Activated CD4-positive, alpha-beta memory T cell treated with anti-CD3 and anti-CD28 coated beads, Interleukin-2, amount 10 ng/mL, durations not matched to agents 7 days and 5 days (primary cell): Measurements from ENCODE around the gene PPP2R1A. TPM values are rescaled to one million over a fixed set of nuclear protein-coding genes. Genes with fewer than 3 reads are reported as not detected.
"Not testable (repeated sequence)": the region's sequence is repeated elsewhere in the genome, so short reads cannot be mapped to it uniquely, and the experiment has no call there.

Experiments used
- CTCF ChIA-PET: fragments of 350-600 bp; sonication (Branson Sonifier 250); formaldehyde crosslinking; loops from one replicate; lab custom pipeline; 2021; ENCODE audit warnings: antibody characterized with exemption, inconsistent platforms; lab: Charles Lee
- POLR2A ChIA-PET: fragments of 350-600 bp; sonication (Branson Sonifier 250); formaldehyde crosslinking; loops from one replicate; lab custom pipeline; 2021; ENCODE audit warnings: antibody characterized with exemption; lab: Charles Lee
- DNase-seq: peaks from one replicate; pipeline ENCODE4 v3.0.0-alpha.2; 2020
- H3K27ac Mint-ChIP-seq: one replicate; pipeline ENCODE4 v1.8.0; 2021; ENCODE audit warnings: mild to moderate bottlenecking, mixed read lengths
- H3K27me3 Mint-ChIP-seq: one replicate; pipeline ENCODE4 v1.8.0; 2021; ENCODE audit warnings: mixed read lengths
- H3K36me3 Mint-ChIP-seq: one replicate; pipeline ENCODE4 v1.8.0; 2021; ENCODE audit warnings: low read depth, mixed read lengths
- H3K4me1 Mint-ChIP-seq: one replicate; pipeline ENCODE4 v1.8.0; 2021; ENCODE audit warnings: mixed read lengths
- H3K4me3 Mint-ChIP-seq: one replicate; pipeline ENCODE4 v1.8.0; 2021; ENCODE audit warnings: mild to moderate bottlenecking, mixed read lengths
- H3K9me3 Mint-ChIP-seq: one replicate; pipeline ENCODE4 v1.8.0; 2021; ENCODE audit warnings: mixed read lengths
- total RNA-seq, 2 experiments: library from RNA; stranded (reverse); gene quantifications; one replicate each; pipeline ENCODE4 v1.2.3, GENCODE V29; 2021

PPP2R1A gene
- total RNA-seq, 2 experiments from 2014 or later = 203 to 209 TPM

GRCh38 chr19:52188822-52189734 is 774 bp upstream of the PPP2R1A start:
- peaks cover 8% of the 10 kb centered on the region for H3K9me3 Mint-ChIP-seq
- H3K27ac Mint-ChIP-seq = peak overlapping the region; percentile 98
- POLR2A ChIA-PET = interaction anchor here (0.7 to 2.0 kb wide), 16 partner anchors 9 to 449 kb away, joined by 3 to 43 read pairs (median 4); partner anchors contain the start of genes ZNF432, ZNF614, ZNF615 and ZNF616
- CTCF ChIA-PET = interaction anchor here (0.7 to 1.5 kb wide), 8 partner anchors 17 to 809 kb away, joined by 3 to 8 read pairs (median 4); partner anchors contain the start of genes ZNF613, ZNF616 and ZNF836
- H3K36me3 Mint-ChIP-seq = peaks cover 29% of the 10 kb centered on the region
- no peaks in the 10 kb centered on the region for H3K27me3 Mint-ChIP-seq
- peak overlapping the region; percentile 97 for H3K4me3 Mint-ChIP-seq
- H3K4me1 Mint-ChIP-seq = peaks cover 30% of the 10 kb centered on the region
- DNase-seq = no peak

GRCh38 chr19:52190487-52191293 is 838 bp downstream of the PPP2R1A start:
- H3K36me3 Mint-ChIP-seq = peaks cover 46% of the 10 kb centered on the region
- H3K4me3 Mint-ChIP-seq = peak overlapping the region; percentile 97
- ChIA-PET CTCF (interaction anchor here (1.1 kb wide), 1 partner anchor 47 kb away, joined by 3 read pairs; no protein-coding TSS in a partner anchor), POLR2A (no interaction called here)
- H3K27me3 Mint-ChIP-seq = no peaks in the 10 kb centered on the region
- H3K27ac Mint-ChIP-seq = peak overlapping the region; percentile 98
- peak; percentile 17 for DNase-seq
- H3K9me3 Mint-ChIP-seq = peaks cover 13% of the 10 kb centered on the region
- H3K4me1 Mint-ChIP-seq = peaks cover 38% of the 10 kb centered on the region

GRCh38 chr19:52191389-52191788 is 1.5 kb downstream of the PPP2R1A start:
- Mint-ChIP-seq H3K36me3 (peaks cover 52% of the 10 kb centered on the region), H3K27me3 (no peaks in the 10 kb centered on the region), H3K4me1 (peaks cover 38% of the 10 kb centered on the region), H3K4me3 (peak overlapping the region; percentile 97), H3K27ac (peak overlapping the region; percentile 98), H3K9me3 (peaks cover 13% of the 10 kb centered on the region)
- POLR2A ChIA-PET = no interaction called here
- CTCF ChIA-PET = interaction anchor here (1.1 kb wide), 1 partner anchor 46 kb away, joined by 3 read pairs; no protein-coding TSS in a partner anchor
- DNase-seq = no peak

GRCh38 chr19:52191951-52192350 is 2.1 kb downstream of the PPP2R1A start:
- Mint-ChIP-seq H3K4me3 (peak overlapping the region; percentile 97), H3K27me3 (no peaks in the 10 kb centered on the region), H3K36me3 (peaks cover 58% of the 10 kb centered on the region), H3K9me3 (peaks cover 13% of the 10 kb centered on the region), H3K4me1 (peaks cover 38% of the 10 kb centered on the region), H3K27ac (no peak overlapping the region)
- DNase-seq = no peak
- POLR2A ChIA-PET = interaction anchor here (1.0 kb wide), 1 partner anchor 11 kb away, joined by 3 read pairs; no protein-coding TSS in a partner anchor
- CTCF ChIA-PET = no interaction called here

GRCh38 chr19:52196256-52196967 is 6.6 kb downstream of the PPP2R1A start:
- Mint-ChIP-seq H3K4me1 (peaks cover 26% of the 10 kb centered on the region), H3K4me3 (no peak overlapping the region), H3K27me3 (no peaks in the 10 kb centered on the region), H3K27ac (no peak overlapping the region), H3K9me3 (peaks cover 13% of the 10 kb centered on the region), H3K36me3 (peaks cover 92% of the 10 kb centered on the region)
- ChIA-PET CTCF (interaction anchor here (0.8 kb wide), 1 partner anchor 11 kb away, joined by 3 read pairs; no protein-coding TSS in a partner anchor), POLR2A (no interaction called here)
- no peak for DNase-seq

GRCh38 chr19:52197964-52198363 is 8.1 kb downstream of the PPP2R1A start:
- ChIA-PET POLR2A (interaction anchor here (1.1 kb wide), 1 partner anchor 9 kb away, joined by 6 read pairs; no protein-coding TSS in a partner anchor), CTCF (no interaction called here)
- Mint-ChIP-seq H3K4me1 (peaks cover 14% of the 10 kb centered on the region), H3K9me3 (peaks cover 13% of the 10 kb centered on the region), H3K36me3 (peaks cover 93% of the 10 kb centered on the region), H3K27ac (no peak overlapping the region), H3K27me3 (no peaks in the 10 kb centered on the region), H3K4me3 (no peak overlapping the region)
- no peak for DNase-seq

- POLR2A ChIA-PET = interaction anchor here (1.1 kb wide), 1 partner anchor 9 kb away, joined by 6 read pairs; no protein-coding TSS in a partner anchor
Observed at GRCh38 chr19:52198678-52199077, 8.8 kb downstream of the PPP2R1A start.

GRCh38 chr19:52200044-52200443 is 10.2 kb downstream of the PPP2R1A start:
- H3K9me3 Mint-ChIP-seq = peaks cover 3% of the 10 kb centered on the region
- CTCF ChIA-PET = interaction anchor here (1.0 to 1.9 kb wide), 2 partner anchors 37 to 61 kb away, joined by 3 to 4 read pairs; partner anchors contain the start of gene ZNF616
- H3K4me1 Mint-ChIP-seq = peaks cover 2% of the 10 kb centered on the region
- no peak overlapping the region for H3K4me3 Mint-ChIP-seq
- peaks cover 93% of the 10 kb centered on the region for H3K36me3 Mint-ChIP-seq
- H3K27ac Mint-ChIP-seq = no peak overlapping the region
- H3K27me3 Mint-ChIP-seq = no peaks in the 10 kb centered on the region
- no peak for DNase-seq
- POLR2A ChIA-PET = no interaction called here

More at GRCh38 chr19:52198678-52199077, 8.8 kb downstream of the PPP2R1A start:
- Mint-ChIP-seq H3K27me3 (no peaks in the 10 kb centered on the region), H3K36me3 (peaks cover 93% of the 10 kb centered on the region), H3K4me1 (peaks cover 10% of the 10 kb centered on the region), H3K9me3 (peaks cover 13% of the 10 kb centered on the region), H3K27ac (no peak overlapping the region), H3K4me3 (no peak overlapping the region)
- CTCF ChIA-PET = interaction anchor here (1.9 kb wide), 1 partner anchor 60 kb away, joined by 4 read pairs; the partner anchor contains the start of gene ZNF616
- no peak for DNase-seq

GRCh38 chr19:52200755-52201391 is 11.0 kb downstream of the PPP2R1A start:
- H3K36me3 Mint-ChIP-seq = peaks cover 93% of the 10 kb centered on the region
- H3K27me3 Mint-ChIP-seq, POLR2A ChIA-PET, H3K9me3 Mint-ChIP-seq, CTCF ChIA-PET, H3K4me3 Mint-ChIP-seq, DNase-seq, H3K4me1 Mint-ChIP-seq, H3K27ac Mint-ChIP-seq: not testable (repeated sequence)

GRCh38 chr19:52206481-52206880 is 16.6 kb downstream of the PPP2R1A start:
- peaks cover 87% of the 10 kb centered on the region for H3K36me3 Mint-ChIP-seq
- H3K9me3 Mint-ChIP-seq = no peaks in the 10 kb centered on the region
- ChIA-PET CTCF (no interaction called here), POLR2A (no interaction called here)
- H3K4me3 Mint-ChIP-seq = no peak overlapping the region
- no peak for DNase-seq
- H3K27me3 Mint-ChIP-seq = no peaks in the 10 kb centered on the region
- H3K27ac Mint-ChIP-seq = no peak overlapping the region
- no peaks in the 10 kb centered on the region for H3K4me1 Mint-ChIP-seq

GRCh38 chr19:52211203-52211602 is 21.4 kb downstream of the PPP2R1A start:
- CTCF ChIA-PET = no interaction called here
- Mint-ChIP-seq H3K9me3 (no peaks in the 10 kb centered on the region), H3K4me1 (no peaks in the 10 kb centered on the region), H3K4me3 (no peak overlapping the region), H3K27ac (no peak overlapping the region), H3K27me3 (no peaks in the 10 kb centered on the region), H3K36me3 (peaks cover 83% of the 10 kb centered on the region)
- no peak for DNase-seq
- POLR2A ChIA-PET = no interaction called here
